GM18861 (cell line): Measurements from ENCODE around the gene SAFB.

Source experiments
- ATAC-seq: cut with Tn5 transposase; IDR thresholded peaks from one replicate; pipeline ENCODE4 v1.9.1; 2021; ENCODE audit not compliant: unreplicated experiment

Gene SAFB

GRCh38 chr19:5624741-5625278 is 1.9 kb downstream of the SAFB start:
- no peak for ATAC-seq

GRCh38 chr19:5625641-5626040 is 2.8 kb downstream of the SAFB start:
- ATAC-seq, result no peak

- no peak for ATAC-seq
Observed at GRCh38 chr19:5627395-5627904, 4.6 kb downstream of the SAFB start.

- no peak for ATAC-seq
Observed at GRCh38 chr19:5628461-5628860, 5.6 kb downstream of the SAFB start.

- ATAC-seq, result no peak
Observed at GRCh38 chr19:5628919-5629481, 6.1 kb downstream of the SAFB start.

DNA sequence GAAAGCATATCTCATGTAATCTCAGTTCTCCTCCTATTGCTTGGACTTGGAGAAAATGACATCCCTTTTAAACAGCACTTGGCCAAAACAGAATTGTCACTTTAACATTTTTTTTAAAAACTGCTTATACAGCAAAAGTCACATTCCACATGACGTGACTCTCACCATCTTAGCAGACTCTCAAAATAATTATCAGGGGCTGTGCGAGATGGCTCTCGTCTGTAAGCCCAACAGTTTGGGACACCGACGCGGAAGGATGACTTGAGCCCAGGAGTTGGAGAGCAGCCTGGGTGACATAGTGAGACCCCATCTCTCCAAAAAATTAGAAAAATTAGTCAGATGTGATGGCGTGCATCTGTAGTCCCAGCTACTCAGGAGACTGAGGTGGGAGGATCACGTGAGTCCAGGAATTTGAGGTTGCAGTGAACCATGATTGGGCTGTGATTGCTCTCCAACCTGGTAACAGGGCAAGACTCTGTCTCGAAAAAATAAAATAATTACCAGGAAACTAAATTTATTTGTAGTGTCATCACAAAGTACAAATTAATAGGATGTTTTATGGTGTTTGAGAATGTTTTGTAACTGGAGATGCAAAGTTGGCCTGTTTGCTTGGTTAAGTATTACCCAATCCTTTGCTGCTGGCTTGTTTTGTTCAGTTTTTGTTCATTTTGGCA is 8.8 kb downstream of the SAFB start:
- no peak for ATAC-seq

- ATAC-seq, result no peak
Observed at GRCh38 chr19:5632241-5632612, 9.3 kb downstream of the SAFB start.

- no peak for ATAC-seq
Observed at GRCh38 chr19:5632657-5633056, 9.8 kb downstream of the SAFB start.

DNA sequence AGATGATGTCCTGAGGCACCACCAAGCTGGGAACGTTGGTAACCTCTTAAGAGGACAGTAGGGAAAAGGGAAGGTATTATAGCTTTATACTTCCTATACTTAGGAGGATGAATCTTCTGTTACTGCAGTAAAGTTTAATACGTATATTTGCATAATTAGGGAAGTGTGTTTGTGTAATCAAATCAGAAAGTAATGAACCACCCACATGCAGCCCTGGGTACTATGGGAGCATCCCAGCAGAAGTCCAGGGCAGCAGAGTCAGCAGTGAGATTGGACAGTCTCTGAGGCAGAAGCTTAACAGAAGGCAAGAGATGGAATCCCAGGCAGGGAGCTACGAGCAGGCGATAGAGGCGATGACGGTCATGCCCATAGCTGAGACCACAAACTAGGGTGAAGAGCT is 12.5 kb downstream of the SAFB start:
- no peak for ATAC-seq

- no peak for ATAC-seq
Observed at GRCh38 chr19:5637971-5638370, 15.1 kb downstream of the SAFB start.

DNA sequence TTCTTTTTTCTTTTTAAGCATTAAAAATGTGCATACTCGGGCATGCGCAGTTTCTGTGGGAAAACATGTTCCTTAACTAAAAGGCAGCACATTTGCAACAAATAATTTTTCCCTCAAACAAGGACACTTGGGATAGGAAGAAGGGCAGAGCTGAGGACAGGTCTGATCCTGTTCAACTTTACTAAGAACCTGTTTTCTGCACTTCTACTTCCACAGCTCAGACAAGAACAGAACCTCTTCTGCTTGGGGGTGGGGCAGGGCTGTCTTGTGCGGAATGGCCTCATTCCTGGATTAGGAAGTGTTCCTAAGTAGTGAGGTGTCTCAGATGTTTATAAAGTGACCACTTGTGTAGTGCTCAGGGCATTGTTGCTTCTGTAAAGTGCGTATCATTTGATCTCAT is 18.3 kb downstream of the SAFB start:
- ATAC-seq, result no peak

DNA sequence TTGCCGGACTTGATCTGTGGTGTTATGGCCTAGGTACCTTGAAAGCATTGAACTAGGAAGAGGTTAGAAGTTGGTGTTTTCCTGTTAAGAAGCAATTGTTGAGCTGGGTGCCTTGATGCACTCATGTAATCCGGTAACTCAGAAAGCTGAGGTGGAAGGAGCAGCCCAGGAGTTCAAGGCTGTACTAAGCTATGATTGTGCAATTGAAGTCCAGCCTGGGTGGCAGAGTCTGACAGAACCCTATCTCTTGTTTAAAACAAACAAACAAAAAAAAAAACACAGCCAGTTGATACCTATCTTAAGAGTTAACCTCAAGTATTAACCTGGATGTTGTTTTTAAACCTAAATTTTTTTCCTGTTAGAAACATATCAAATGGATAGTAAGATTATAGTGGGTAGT is 19.3 kb downstream of the SAFB start:
- no peak for ATAC-seq

DNA sequence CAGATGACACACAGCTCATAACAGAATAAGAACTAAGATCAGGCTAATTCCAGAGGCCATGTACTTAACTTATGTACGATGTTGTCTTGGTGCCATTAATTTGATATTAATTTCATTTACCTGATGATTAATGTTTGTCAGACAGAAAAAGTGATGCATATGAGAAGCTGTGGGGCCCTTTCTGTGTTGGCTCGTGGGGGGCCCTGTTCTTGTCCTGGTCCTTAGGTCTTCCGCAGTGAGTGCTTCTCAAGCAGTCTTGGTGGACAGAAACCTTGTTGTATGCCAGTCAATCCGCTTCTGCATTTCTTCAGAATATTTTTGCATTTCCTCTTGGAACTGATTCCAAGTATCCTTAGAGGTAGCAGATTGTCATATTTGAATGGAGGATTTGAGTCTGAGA is 20.2 kb downstream of the SAFB start:
- no peak for ATAC-seq

DNA sequence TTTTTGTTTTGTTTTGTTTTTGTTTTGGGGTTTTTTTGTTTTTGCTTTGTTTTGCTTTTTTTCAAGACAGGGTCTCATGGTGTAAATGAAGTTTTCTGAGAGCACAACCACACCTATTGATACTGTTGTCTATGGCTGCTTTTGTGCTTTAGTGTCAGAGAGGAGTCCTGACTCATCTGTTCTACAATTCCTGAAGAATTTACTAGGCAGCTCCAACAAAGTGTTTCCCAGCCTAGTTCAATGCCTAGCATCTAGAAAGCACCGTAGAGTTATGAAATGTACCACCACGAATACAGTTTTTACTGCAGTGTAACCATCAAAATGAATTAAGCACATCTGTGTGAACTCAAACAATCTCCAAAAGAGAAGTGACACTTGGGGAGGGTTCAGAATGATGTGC is 21.2 kb downstream of the SAFB start:
- ATAC-seq, result no peak

GRCh38 chr19:5645409-5645808 is 22.5 kb downstream of the SAFB start:
- no peak for ATAC-seq

GRCh38 chr19:5646703-5647102 is 23.8 kb downstream of the SAFB start:
- no peak for ATAC-seq

- no peak for ATAC-seq
Observed at GRCh38 chr19:5648464-5648863, 25.6 kb downstream of the SAFB start.

DNA sequence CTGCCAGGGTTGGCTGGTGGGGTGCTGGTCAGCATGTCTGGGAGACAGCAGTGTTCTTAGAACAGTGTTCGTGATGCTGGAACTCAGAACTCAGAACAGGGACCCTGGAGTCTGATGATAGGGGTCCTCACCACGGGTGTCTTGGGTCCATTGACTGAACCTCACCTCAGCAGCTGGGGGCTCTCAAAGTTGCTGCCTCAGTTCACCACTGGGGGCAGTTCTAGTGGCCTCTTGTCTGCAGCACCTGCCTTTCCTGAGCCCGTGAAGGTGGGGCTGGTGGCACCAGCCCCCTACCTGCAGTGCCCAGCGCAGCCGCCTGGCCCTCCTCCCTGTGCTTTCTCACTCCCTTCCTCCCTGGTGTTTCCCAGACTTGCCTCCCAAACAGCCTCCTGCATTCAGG is 28.5 kb downstream of the SAFB start:
- no peak for ATAC-seq

- no peak for ATAC-seq
Observed at GRCh38 chr19:5652261-5652660, 29.4 kb downstream of the SAFB start.

- no peak for ATAC-seq
Observed at GRCh38 chr19:5654931-5655330, 32.0 kb downstream of the SAFB start.

- ATAC-seq, result no peak
Observed at GRCh38 chr19:5655412-5655811, 32.5 kb downstream of the SAFB start.

DNA sequence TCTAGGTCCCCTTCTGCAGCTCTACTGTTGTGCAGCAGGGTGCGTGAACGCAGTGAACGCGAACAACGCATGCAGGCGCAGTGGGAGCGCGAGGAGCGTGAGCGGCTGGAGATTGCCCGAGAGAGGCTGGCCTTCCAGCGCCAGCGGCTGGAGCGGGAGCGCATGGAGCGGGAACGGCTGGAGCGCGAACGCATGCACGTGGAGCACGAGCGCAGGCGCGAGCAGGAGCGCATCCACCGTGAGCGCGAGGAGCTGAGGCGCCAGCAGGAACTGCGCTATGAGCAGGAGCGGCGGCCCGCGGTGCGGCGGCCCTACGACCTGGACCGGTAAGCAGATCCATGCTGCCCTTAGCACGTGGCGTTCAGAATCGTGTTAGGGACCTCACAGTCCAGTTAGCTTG is 38.6 kb downstream of the SAFB start:
- no peak for ATAC-seq

DNA sequence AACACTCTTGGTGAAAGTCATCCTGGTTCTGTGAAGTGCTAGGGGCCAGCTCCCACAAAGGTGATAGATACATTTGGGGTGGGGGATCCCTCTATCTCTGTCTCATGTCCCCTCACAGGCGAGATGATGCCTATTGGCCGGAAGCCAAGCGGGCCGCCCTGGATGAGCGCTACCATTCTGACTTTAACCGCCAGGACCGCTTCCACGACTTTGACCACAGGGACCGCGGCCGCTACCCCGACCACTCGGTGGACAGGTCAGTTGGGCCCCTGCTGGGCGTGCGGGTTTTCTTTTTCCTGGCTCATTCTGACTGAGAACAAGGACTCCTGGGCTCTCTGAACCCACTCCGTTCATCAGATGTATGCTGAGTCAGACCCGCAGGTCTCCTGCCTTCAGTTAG is 41.0 kb downstream of the SAFB start:
- no peak for ATAC-seq
